Gastroesophageal sphincter (tissue), 4 donors: ENCODE data around the gene ZNF793. TPM values are rescaled to one million over a fixed set of nuclear protein-coding genes. Genes with fewer than 3 reads are reported as not detected.
A peak's percentile ranks its signal among the peaks of the same experiment; 100 is the strongest.

ENCODE experiments used
- ATAC-seq: fragments of 150-250 bp; one replicate; pipeline ENCODE4 v1.9.1; 2016; ENCODE audit warnings: mild to moderate bottlenecking, moderate library complexity
- H3K27ac ChIP-seq, 4 donors: fragments of 200-600 bp; sonication (generic) in 3 of 4; 1 replicate in 3 of 4; 2 replicates in 1 of 4; pipeline ENCODE4 v1.5.1; 2016 to 2019
- H3K27me3 ChIP-seq: fragments of 200-600 bp; sonication (generic); one replicate; pipeline ENCODE4 v1.5.1; 2019
- H3K36me3 ChIP-seq, 2 donors: fragments of 200-600 bp; sonication (generic); one replicate each; pipeline ENCODE4 v1.5.1; 2019; ENCODE audit warnings: control low read depth in 1 of 2
- H3K4me1 ChIP-seq, 3 donors: fragments of 200-600 bp; sonication (generic); 1 replicate in 2 of 3; 2 replicates in 1 of 3; pipeline ENCODE4 v1.5.1; 2016 to 2019; ENCODE audit warnings: control low read depth in 2 of 3
- H3K4me3 ChIP-seq, 2 donors: fragments of 200-600 bp; sonication (generic); one replicate each; pipeline ENCODE4 v1.5.1; 2019; ENCODE audit warnings: mild to moderate bottlenecking in 1 of 2, moderate library complexity in 1 of 2
- H3K9me3 ChIP-seq, 3 donors: fragments of 200-600 bp; sonication (generic); one replicate each; pipeline ENCODE4 v1.5.1; 2017 to 2019; ENCODE audit warnings: control low read depth in 2 of 3
- EP300 ChIP-seq: sonication (generic); formaldehyde crosslinking; IDR thresholded peaks from one replicate; pipeline ENCODE4 v1.6.1; 2017; ENCODE audit warnings: antibody characterized with exemption, mild to moderate bottlenecking
- POLR2A ChIP-seq, 2 donors: fragments of 450-650 bp; IDR thresholded peaks; one replicate each; pipeline ENCODE4 v1.6.1; 2017; ENCODE audit warnings: antibody characterized with exemption in 2 of 2, mild to moderate bottlenecking in 2 of 2, moderate library complexity in 1 of 2
- POLR2AphosphoS5 ChIP-seq: sonication (generic); formaldehyde crosslinking; IDR thresholded peaks from one replicate; pipeline ENCODE4 v1.6.1; 2017; ENCODE audit warnings: antibody characterized with exemption
- WGBS, 2 donors: methylation state at CpG; one replicate each; pipeline ENCODE4 v1.1.5; 2018; ENCODE audit warnings: low coverage in 1 of 2; 5-methylcytosine and 5-hydroxymethylcytosine counted together
- total RNA-seq, 4 donors: library from RNA; depleted of rRNA; stranded (reverse); fragments of >200 nt; gene quantifications; one replicate each; pipeline ENCODE4 v1.1.0, GENCODE V29; 2016
- TF ChIP-seq, protein P1 (sequence below), 4 experiments: fragments of 200-600 bp in 2 of 4; fragments of 450-650 bp in 2 of 4; sonication (generic) in 1 of 4; IDR thresholded peaks; one replicate each; pipeline ENCODE4 v1.5.1; 2017 to 2019; ENCODE audit warnings: antibody characterized with exemption in 4 of 4, mild to moderate bottlenecking in 2 of 4, moderate library complexity in 2 of 4

The ZNF793 gene
- total RNA-seq, 4 donors from 2014 or later: 2.3 to 8.1 (median 6.3) TPM

DNA sequence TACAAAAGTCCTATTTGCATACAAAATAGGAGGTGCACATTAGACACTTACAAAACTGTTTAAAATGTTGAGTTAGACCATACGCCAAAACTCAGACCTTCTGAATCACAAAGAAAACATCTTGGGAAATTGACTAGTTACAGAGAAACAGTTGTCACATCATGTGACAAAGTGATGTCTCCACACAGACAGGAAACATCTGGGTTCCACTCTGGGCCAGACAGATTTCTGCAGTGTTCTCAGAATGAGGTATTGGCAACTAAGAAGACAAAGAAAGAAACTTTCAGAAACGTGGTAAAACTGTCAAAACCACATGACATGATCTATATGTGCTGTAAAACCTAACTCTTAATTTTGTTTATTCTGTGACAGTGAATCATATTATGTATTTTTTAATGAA is 6.7 kb downstream of the ZNF793 start:
- Histone ChIP-seq H3K36me3 (peaks cover 0 to 95% of the 10 kb centered on the region in 2 donors), H3K9me3 (peaks cover 0 to 21% (median 0%) of the 10 kb centered on the region in 3 donors), H3K27ac (no peak overlapping the region), H3K27me3 (no peaks in the 10 kb centered on the region), H3K4me3 (no peak overlapping the region), H3K4me1 (no peaks in the 10 kb centered on the region)
- ATAC-seq: no peak
- 33 to 68% methylated on average over 2 of the region's 2 CpGs for WGBS, 2 donors
- TF ChIP-seq POLR2A (IDR thresholded peaks at IDR 0.05): no peak
- no peak for TF ChIP-seq EP300
- TF ChIP-seq POLR2AphosphoS5: no peak
- TF ChIP-seq, protein P1, sequence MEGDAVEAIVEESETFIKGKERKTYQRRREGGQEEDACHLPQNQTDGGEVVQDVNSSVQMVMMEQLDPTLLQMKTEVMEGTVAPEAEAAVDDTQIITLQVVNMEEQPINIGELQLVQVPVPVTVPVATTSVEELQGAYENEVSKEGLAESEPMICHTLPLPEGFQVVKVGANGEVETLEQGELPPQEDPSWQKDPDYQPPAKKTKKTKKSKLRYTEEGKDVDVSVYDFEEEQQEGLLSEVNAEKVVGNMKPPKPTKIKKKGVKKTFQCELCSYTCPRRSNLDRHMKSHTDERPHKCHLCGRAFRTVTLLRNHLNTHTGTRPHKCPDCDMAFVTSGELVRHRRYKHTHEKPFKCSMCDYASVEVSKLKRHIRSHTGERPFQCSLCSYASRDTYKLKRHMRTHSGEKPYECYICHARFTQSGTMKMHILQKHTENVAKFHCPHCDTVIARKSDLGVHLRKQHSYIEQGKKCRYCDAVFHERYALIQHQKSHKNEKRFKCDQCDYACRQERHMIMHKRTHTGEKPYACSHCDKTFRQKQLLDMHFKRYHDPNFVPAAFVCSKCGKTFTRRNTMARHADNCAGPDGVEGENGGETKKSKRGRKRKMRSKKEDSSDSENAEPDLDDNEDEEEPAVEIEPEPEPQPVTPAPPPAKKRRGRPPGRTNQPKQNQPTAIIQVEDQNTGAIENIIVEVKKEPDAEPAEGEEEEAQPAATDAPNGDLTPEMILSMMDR (IDR thresholded peaks at IDR 0.05): no peak

DNA sequence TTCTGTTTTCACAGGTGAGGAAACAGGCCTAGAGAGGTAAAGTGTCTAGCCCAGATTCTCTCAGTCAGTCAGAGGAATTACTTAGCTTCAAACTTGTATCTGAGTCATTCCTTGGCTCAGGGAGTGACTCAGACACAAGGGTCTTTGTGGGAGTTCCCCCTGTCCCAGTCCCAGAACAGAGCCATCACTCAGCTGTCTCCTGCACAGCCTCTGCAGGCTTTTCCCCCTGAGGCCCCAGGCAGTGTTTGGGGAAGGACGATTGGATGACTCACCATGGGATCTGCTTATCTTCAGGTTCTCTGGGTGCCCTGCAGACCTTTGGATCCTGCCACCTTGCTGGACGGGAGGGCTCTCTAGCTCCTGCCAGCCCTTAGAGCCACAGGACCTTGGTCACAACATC is 13.2 kb downstream of the ZNF793 start:
- 42% methylated on average over 2 of the region's 2 CpGs; no CpG with 5 or more reads in 1 of the 2 donors for WGBS, 2 donors
- H3K9me3 ChIP-seq: peaks cover 0 to 77% (median 0%) of the 10 kb centered on the region in 3 donors
- H3K36me3 ChIP-seq: peaks cover 0 to 95% of the 10 kb centered on the region in 2 donors
- no peaks in the 10 kb centered on the region for H3K4me1 ChIP-seq
- H3K27ac ChIP-seq: no peak overlapping the region
- no peaks in the 10 kb centered on the region for H3K27me3 ChIP-seq
- no peak for ATAC-seq
- TF ChIP-seq POLR2AphosphoS5 (no peak), EP300 (no peak), POLR2A (IDR thresholded peaks at IDR 0.05) (no peak)
- TF ChIP-seq, protein P1 (IDR thresholded peaks at IDR 0.05): no peak
- no peak overlapping the region for H3K4me3 ChIP-seq

DNA sequence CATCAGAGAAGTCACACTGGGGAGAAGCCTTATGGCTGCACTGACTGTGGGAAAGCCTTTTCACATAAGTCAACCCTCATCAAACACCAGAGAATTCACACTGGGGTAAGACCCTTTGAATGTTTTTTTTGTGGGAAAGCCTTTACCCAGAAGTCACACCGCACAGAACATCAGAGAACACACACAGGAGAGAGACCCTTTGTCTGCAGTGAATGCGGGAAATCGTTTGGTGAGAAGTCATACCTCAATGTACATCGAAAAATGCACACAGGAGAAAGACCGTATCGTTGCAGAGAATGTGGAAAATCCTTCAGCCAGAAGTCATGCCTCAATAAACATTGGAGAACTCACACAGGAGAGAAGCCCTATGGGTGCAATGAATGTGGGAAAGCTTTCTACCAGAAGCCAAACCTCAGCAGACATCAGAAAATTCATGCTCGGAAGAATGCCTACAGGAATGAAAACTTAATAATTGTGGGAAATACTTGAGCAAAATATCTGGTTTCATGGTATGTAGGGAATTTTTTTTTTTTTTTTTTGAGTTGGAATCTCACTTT is 30.7 kb downstream of the ZNF793 start:
- Histone ChIP-seq H3K36me3 (peaks cover 13 to 58% of the 10 kb centered on the region in 2 donors), H3K27ac (no peak overlapping the region), H3K27me3 (no peaks in the 10 kb centered on the region), H3K4me3 (no peak overlapping the region), H3K4me1 (no peaks in the 10 kb centered on the region), H3K9me3 (peaks cover 0 to 82% (median 6%) of the 10 kb centered on the region in 3 donors)
- ATAC-seq: no peak
- TF ChIP-seq, protein P1 (IDR thresholded peaks at IDR 0.05): no peak
- no peak for TF ChIP-seq EP300
- no peak for TF ChIP-seq POLR2AphosphoS5
- no peak for TF ChIP-seq POLR2A (IDR thresholded peaks at IDR 0.05)
- WGBS, 2 donors: 96 to 100% methylated on average over 3 to 6 of the region's 7 CpGs

DNA sequence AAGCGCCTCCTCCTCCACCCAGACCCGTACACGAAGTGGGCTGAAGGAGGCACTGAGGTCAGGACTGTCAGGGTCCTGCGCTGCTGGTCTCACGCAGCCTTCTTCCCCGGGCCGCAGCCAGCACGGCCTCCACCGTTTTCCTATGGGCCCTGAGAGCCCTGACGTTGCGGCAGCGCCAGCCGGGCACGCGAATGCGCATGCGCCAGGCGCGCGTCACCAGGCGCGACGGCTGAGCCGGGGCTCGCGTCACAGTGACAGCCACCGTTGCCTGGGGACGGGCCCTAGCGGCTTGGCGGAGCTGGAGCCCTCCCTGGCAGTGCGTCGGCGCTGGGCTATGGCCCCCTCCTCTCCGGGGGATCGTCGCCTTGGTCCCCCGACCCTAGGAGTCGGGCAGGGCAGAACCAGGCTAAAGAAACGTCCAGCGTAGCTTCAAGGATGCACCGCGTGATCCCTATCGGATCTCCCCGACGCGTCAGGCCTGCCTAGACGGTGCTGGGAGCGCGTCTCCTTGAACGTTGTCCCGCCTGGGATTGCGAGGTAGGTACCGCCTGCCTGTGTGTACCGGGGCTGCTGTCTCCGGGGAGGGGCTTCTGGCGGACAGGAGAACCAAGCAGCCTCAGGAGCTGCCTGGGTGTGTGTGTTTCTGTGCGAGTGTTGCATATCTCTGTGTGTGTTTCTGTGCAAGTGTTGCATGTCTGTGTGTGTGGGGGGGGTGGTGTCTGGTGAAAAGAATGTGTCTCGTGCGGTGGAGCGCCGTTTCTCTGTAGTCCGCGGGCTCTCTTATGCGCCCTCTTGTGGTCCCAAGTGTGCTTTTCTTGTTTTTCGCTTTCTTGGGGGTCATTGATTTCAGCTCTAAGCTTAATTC is 44.6 kb downstream of the ZNF793 start:
- Histone ChIP-seq H3K4me3 (peak overlapping the region in 1 of 2 donors; percentile 36), H3K9me3 (peaks cover 0 to 12% (median 1%) of the 10 kb centered on the region in 3 donors), H3K27me3 (no peaks in the 10 kb centered on the region), H3K4me1 (no peaks in the 10 kb centered on the region), H3K36me3 (peaks cover 0 to 19% of the 10 kb centered on the region in 2 donors), H3K27ac (no peak overlapping the region)
- no peak for ATAC-seq
- TF ChIP-seq POLR2AphosphoS5 (no peak), POLR2A (IDR thresholded peaks at IDR 0.05) (no peak), EP300 (no peak)
- TF ChIP-seq, protein P1 (IDR thresholded peaks at IDR 0.05): no peak
- 3% methylated on average over 6 to 8 of the region's 65 CpGs for WGBS, 2 donors
